ENCODE results near the gene DNAJC25. TPM values are rescaled to one million over a fixed set of nuclear protein-coding genes. Genes with fewer than 3 reads are reported as not detected.
A peak's percentile ranks its signal among the peaks of the same experiment; 100 is the strongest.

The DNAJC25 gene
- total and polyA plus RNA-seq, 2 of the 13 experiments (the other 11 are each of a cell fraction or from before 2014, with no cell fraction given) = 5.7 to 10.2 TPM

GRCh38 chr9:111632060-111632459 is 926 bp downstream of the DNAJC25 start:
- Histone ChIP-seq H3K27ac (ENCODE audit: extremely low read length, insufficient read depth, low read length) (peak overlapping the region; percentile 80), H3K4me1 (ENCODE audit: insufficient read depth, low read length) (peaks cover 65% of the 10 kb centered on the region), H3K4me3 (replicated peaks in 1 of 3; ENCODE audit: insufficient read depth in 1 of 3, low read depth in 2 of 3, low read length in 3 of 3) (peak overlapping the region; percentile 72 to 98 (median 91)), H2AFZ (ENCODE audit: low read length) (no peak overlapping the region), H3K36me3 (replicated peaks in 1 of 2; ENCODE audit: control insufficient read depth in 1 of 2, insufficient read depth in 2 of 2, low read length in 2 of 2) (no peaks in the 10 kb centered on the region), H3K4me2 (ENCODE audit: low read depth, low read length) (peak overlapping the region; percentile 89), H3K79me2 (ENCODE audit: insufficient read depth, low read length) (peaks cover 58% of the 10 kb centered on the region), H4K20me1 (ENCODE audit: insufficient read depth, low read length) (peaks cover 28% of the 10 kb centered on the region), H3K9me3 (ENCODE audit: low read length) (no peaks in the 10 kb centered on the region), H3K27me3 (ENCODE audit: control insufficient read depth in 1 of 2, insufficient read depth in 2 of 2, low read length in 2 of 2) (no peaks in the 10 kb centered on the region; a peak in 1 of 5 replicates), H3K9ac (ENCODE audit: insufficient read depth, low read depth, low read length) (peak overlapping the region; percentile 96)
- ChIA-PET POLR2A (interaction anchor here (1.3 to 1.6 kb wide), 5 partner anchors 10 to 40 kb away, joined by 3 to 18 read pairs (median 5); partner anchors contain the start of genes GNG10 and PTGR1), CTCF (ENCODE audit: low intra/inter-chr PET ratio, low total read pairs) (no interaction called here)
- FAIRE-seq (no peak), DNase-seq (ENCODE audit: low spot score) (peak; percentile 23), ATAC-seq (no peak)
- WGBS (ENCODE audit: low lambda C conversion rate) = 10% methylated on average over 5 of the region's 5 CpGs
- no TSS peak for BruUV-seq (replicated peaks)
- intact Hi-C loops (cut with micrococcal nuclease; ENCODE audit: unreplicated experiment) (no loop called here), in situ Hi-C loops (cut with HindIII; ENCODE audit: extremely low pct_ligation_motif_present, low pct_unique_long_range_greater_than_20kb) (no loop called here)
- no peak for TF ChIP-seq NCOA1 (CRISPR knock-in tag; IDR thresholded peaks at IDR 0.05)
- TF ChIP-seq CBX5 (CRISPR knock-in tag; IDR thresholded peaks at IDR 0.05; ENCODE audit: borderline replicate concordance) = no peak
- no peak for TF ChIP-seq GLMP (CRISPR knock-in tag; IDR thresholded peaks at IDR 0.05; ENCODE audit: borderline replicate concordance)
- peak; percentile 19; the same call in 1 of the 2 replicates for TF ChIP-seq NCOA2 (CRISPR knock-in tag; IDR thresholded peaks at IDR 0.05)
- TF ChIP-seq ZNF567 (CRISPR knock-in tag; IDR thresholded peaks at IDR 0.05; ENCODE audit: borderline replicate concordance) = no peak
- TF ChIP-seq ZNF501 (CRISPR knock-in tag; IDR thresholded peaks at IDR 0.05) = no peak
- TF ChIP-seq ZNF569 (CRISPR knock-in tag; IDR thresholded peaks at IDR 0.05; ENCODE audit: borderline replicate concordance) = no peak
- no peak for TF ChIP-seq MEIS2 (CRISPR knock-in tag; IDR thresholded peaks at IDR 0.05)
- TF ChIP-seq ZNF276 (CRISPR knock-in tag; IDR thresholded peaks at IDR 0.05; ENCODE audit: low read depth) = no peak
- TF ChIP-seq NFAT5 (CRISPR knock-in tag; IDR thresholded peaks at IDR 0.05) = no peak
- TF ChIP-seq MTA3 (CRISPR knock-in tag; IDR thresholded peaks at IDR 0.05) = no peak
- 0 out of 2 replicates have a peak, but pooled peaks have one; percentile 4 for TF ChIP-seq TMF1 (CRISPR knock-in tag; IDR thresholded peaks at IDR 0.05; ENCODE audit: low read depth)
- TF ChIP-seq ZBTB25 (CRISPR knock-in tag; IDR thresholded peaks at IDR 0.05) = no peak
- TF ChIP-seq SP5 (CRISPR knock-in tag; IDR thresholded peaks at IDR 0.05; ENCODE audit: borderline replicate concordance, low read depth) = no peak
- peak; percentile 17; the same call in 1 of the 2 replicates for TF ChIP-seq CEBPB (IDR thresholded peaks at IDR 0.05; ENCODE audit: borderline replicate concordance, low read depth, low read length)
- TF ChIP-seq HCFC1 (IDR thresholded peaks at IDR 0.05; ENCODE audit: low read depth, low read length) = no peak

Data from HepG2 (cell line).